Measurements from ENCODE around the gene XCL1.

- no peak for TF ChIP-seq MYNN (CRISPR knock-in tag; IDR thresholded peaks at IDR 0.05; ENCODE audit: low read depth)
- TF ChIP-seq HDAC2 (CRISPR knock-in tag; IDR thresholded peaks at IDR 0.05) = no peak
- TF ChIP-seq PHF20 (CRISPR knock-in tag; IDR thresholded peaks at IDR 0.05) = no peak
- TF ChIP-seq NR3C1 (CRISPR knock-in tag; IDR thresholded peaks at IDR 0.05) = no peak
- TF ChIP-seq ZNF292 (CRISPR knock-in tag; IDR thresholded peaks at IDR 0.05; ENCODE audit: borderline replicate concordance, low read depth) = no peak
- no peak for TF ChIP-seq CTCF (CRISPR knock-in tag; IDR thresholded peaks at IDR 0.05)
- no peak for TF ChIP-seq SOX6 (IDR thresholded peaks at IDR 0.05)
- TF ChIP-seq SOX6 (CRISPR knock-in tag; IDR thresholded peaks at IDR 0.05) = no peak
- no peak for TF ChIP-seq ZNF333 (CRISPR knock-in tag; IDR thresholded peaks at IDR 0.05; ENCODE audit: borderline replicate concordance)
- no peak for TF ChIP-seq ZNF687 (CRISPR knock-in tag; IDR thresholded peaks at IDR 0.05)
- TF ChIP-seq PRDM10 (CRISPR knock-in tag; IDR thresholded peaks at IDR 0.05; ENCODE audit: low read depth) = no peak
- TF ChIP-seq EZH2 (conservative IDR thresholded peaks at IDR 0.05; ENCODE audit: low read depth, low read length) = no peak
Measured at GRCh38 chr1:168535536-168535935, 40.9 kb upstream of the XCL1 start.
